SU-DHL-6 (cell line): Measurements from ENCODE around the gene SRSF8.

Experiments used
- H2AFZ ChIP-seq: fragments of 200-600 bp; sonication (generic); 2 replicates; pipeline ENCODE4 v1.6.1; 2014; ENCODE audit warnings: low read depth, mild to moderate bottlenecking, moderate library complexity, mixed read lengths, antibody characterized with exemption, low read length; ENCODE audit not compliant: severe bottlenecking
- H3F3A ChIP-seq: fragments of 200-600 bp; shearing (Covaris generic); 2 replicates; pipeline ENCODE4 v1.6.0; 2016; ENCODE audit warnings: antibody characterized with exemption, mild to moderate bottlenecking; ENCODE audit not compliant: insufficient read depth
- H3K27ac ChIP-seq: fragments of 200-600 bp; sonication (generic); 2 replicates; pipeline ENCODE4 v1.5.1; 2016; ENCODE audit warnings: low read depth, mild to moderate bottlenecking, low read length, moderate library complexity, mixed read lengths
- H3K27me3 ChIP-seq: fragments of 200-600 bp; sonication (generic), shearing (Covaris generic); 2 replicates; pipeline ENCODE4 v1.6.0; 2014; ENCODE audit warnings: mild to moderate bottlenecking, low read length
- H3K36me3 ChIP-seq: fragments of 200-600 bp; sonication (generic); 2 replicates; pipeline ENCODE4 v1.6.1; 2014; ENCODE audit warnings: mild to moderate bottlenecking, low read length, mixed read lengths
- H3K4me2 ChIP-seq: fragments of 300-600, 200-600 bp; shearing (Covaris generic), sonication (generic); 2 replicates; pipeline ENCODE4 v1.6.0; 2014; ENCODE audit warnings: low read length, low read depth, mild to moderate bottlenecking; ENCODE audit not compliant: poor library complexity, severe bottlenecking
- H3K4me3 ChIP-seq: fragments of 200-600 bp; sonication (generic); 2 replicates; pipeline ENCODE4 v1.5.1; 2014; ENCODE audit warnings: antibody characterized with exemption, low read length, mild to moderate bottlenecking, mixed read lengths; ENCODE audit not compliant: insufficient read depth, poor library complexity, severe bottlenecking
- H3K79me2 ChIP-seq: fragments of 200-600 bp; sonication (generic); 2 replicates; pipeline ENCODE4 v1.6.1; 2014; ENCODE audit warnings: mild to moderate bottlenecking, low read length, moderate library complexity; ENCODE audit not compliant: insufficient read depth
- H3K9ac ChIP-seq: fragments of 200-600 bp; sonication (generic); 2 replicates; pipeline ENCODE4 v1.7.0; 2014; ENCODE audit warnings: mild to moderate bottlenecking, low read length
- H3K9me2 ChIP-seq: fragments of 200-600 bp; sonication (generic); replicated peaks from 2 replicates; pipeline ENCODE4 v1.6.1; 2014; ENCODE audit warnings: low read length; ENCODE audit not compliant: insufficient read depth
- H3K9me3 ChIP-seq: fragments of 200-600 bp; sonication (generic); 2 replicates; pipeline ENCODE4 v1.6.1; 2014; ENCODE audit warnings: low read length, mixed read lengths; ENCODE audit not compliant: insufficient read depth
- H4K20me1 ChIP-seq: fragments of 200-600 bp; sonication (generic); 2 replicates; pipeline ENCODE4 v1.6.1; 2014; ENCODE audit warnings: low read depth, mild to moderate bottlenecking, antibody characterized with exemption, low read length, moderate library complexity, mixed read lengths
- CTCF ChIP-seq: fragments of 200-600 bp; sonication (generic); IDR thresholded peaks from one replicate; pipeline ENCODE4 v1.5.1; 2017; ENCODE audit warnings: antibody characterized with exemption, mild to moderate bottlenecking, low read length, moderate library complexity; ENCODE audit not compliant: insufficient read depth, poor library complexity, severe bottlenecking
- EZH2phosphoT487 ChIP-seq: fragments of 200-600 bp; sonication (generic), shearing (Covaris generic); conservative IDR thresholded peaks from 2 replicates; pipeline ENCODE4 v1.6.1; 2018; ENCODE audit warnings: mild to moderate bottlenecking, antibody characterized with exemption, low read length, moderate library complexity, mixed read lengths

SRSF8 gene

GRCh38 chr11:95042239-95042638 is 24.5 kb upstream of the SRSF8 start:
- H3K27me3 ChIP-seq, result no peaks in the 10 kb centered on the region
- H3K9ac ChIP-seq, result no peak overlapping the region
- no peaks in the 10 kb centered on the region for H4K20me1 ChIP-seq
- TF ChIP-seq EZH2phosphoT487 (no peak), CTCF (no peak)
- H3K9me2 ChIP-seq, result no peaks in the 10 kb centered on the region
- H2AFZ ChIP-seq, result no peak overlapping the region
- H3F3A ChIP-seq, result no peaks in the 10 kb centered on the region
- no peak overlapping the region for H3K4me3 ChIP-seq
- H3K36me3 ChIP-seq, result no peaks in the 10 kb centered on the region
- no peak overlapping the region for H3K27ac ChIP-seq
- no peaks in the 10 kb centered on the region for H3K9me3 ChIP-seq
- no peaks in the 10 kb centered on the region for H3K79me2 ChIP-seq
- H3K4me2 ChIP-seq, result no peak overlapping the region

- Histone ChIP-seq H3K9me3 (no peaks in the 10 kb centered on the region), H3K9me2 (no peaks in the 10 kb centered on the region), H3K4me3 (no peak overlapping the region), H3K27ac (no peak overlapping the region), H3K36me3 (no peaks in the 10 kb centered on the region), H3F3A (no peaks in the 10 kb centered on the region), H3K4me2 (no peak overlapping the region), H3K27me3 (no peaks in the 10 kb centered on the region), H3K9ac (no peak overlapping the region), H3K79me2 (no peaks in the 10 kb centered on the region), H4K20me1 (no peaks in the 10 kb centered on the region), H2AFZ (no peak overlapping the region)
- TF ChIP-seq EZH2phosphoT487 (no peak), CTCF (no peak)
These were observed 23.8 kb upstream of the SRSF8 start for GRCh38 chr11:95042906-95043305.

- Histone ChIP-seq H3K9ac (no peak overlapping the region), H3K27me3 (no peaks in the 10 kb centered on the region), H3K79me2 (no peaks in the 10 kb centered on the region), H3K27ac (no peak overlapping the region), H3K9me3 (no peaks in the 10 kb centered on the region), H2AFZ (no peak overlapping the region), H3K36me3 (no peaks in the 10 kb centered on the region), H3F3A (no peaks in the 10 kb centered on the region), H3K4me2 (no peak overlapping the region), H3K9me2 (no peaks in the 10 kb centered on the region), H3K4me3 (no peak overlapping the region), H4K20me1 (no peaks in the 10 kb centered on the region)
- no peak for TF ChIP-seq EZH2phosphoT487
- TF ChIP-seq CTCF, result no peak
These were observed 22.7 kb upstream of the SRSF8 start for GRCh38 chr11:95044010-95044409.
